Mesendoderm (in vitro differentiated cells): ENCODE results near the gene FNDC3A.

Source experiments
- DNase-seq: peaks from one replicate; pipeline ENCODE4 v3.0.0; 2013
- H2AK5ac ChIP-seq: 2 replicates; pipeline ENCODE4 v1.6.1; 2013; ENCODE audit warnings: low read length, inconsistent platforms
- H2BK120ac ChIP-seq: 2 replicates; pipeline ENCODE4 v1.6.1; 2013; ENCODE audit warnings: low read depth, mild to moderate bottlenecking, low read length, moderate library complexity, mixed read lengths
- H2BK15ac ChIP-seq: replicated peaks from 2 replicates; pipeline ENCODE4 v1.6.1; 2013; ENCODE audit warnings: low read depth, mild to moderate bottlenecking, moderate library complexity
- H2BK5ac ChIP-seq: 2 replicates; pipeline ENCODE4 v1.6.1; 2013; ENCODE audit warnings: low read length, inconsistent platforms
- H3K18ac ChIP-seq: 2 replicates; pipeline ENCODE4 v1.6.1; 2013; ENCODE audit warnings: mild to moderate bottlenecking, low read length, mixed read lengths
- H3K23ac ChIP-seq: one replicate; pipeline ENCODE4 v1.6.1; 2013; ENCODE audit warnings: low read length
- H3K27ac ChIP-seq: 2 replicates; pipeline ENCODE4 v1.5.1; 2013; ENCODE audit warnings: low read depth, mild to moderate bottlenecking, inconsistent platforms, low read length, moderate library complexity
- H3K27me3 ChIP-seq: 2 replicates; pipeline ENCODE4 v1.6.1; 2013; ENCODE audit warnings: low read length, control low read depth, mild to moderate bottlenecking, inconsistent platforms; ENCODE audit not compliant: insufficient read depth, poor library complexity
- H3K36me3 ChIP-seq: 2 replicates; pipeline ENCODE4 v1.6.1; 2013; ENCODE audit warnings: low read length, inconsistent platforms; ENCODE audit not compliant: control insufficient read depth, insufficient read depth
- H3K4ac ChIP-seq: one replicate; pipeline ENCODE4 v1.6.1; 2013; ENCODE audit warnings: low read depth, mild to moderate bottlenecking, low read length, moderate library complexity
- H3K4me1 ChIP-seq: 2 replicates; pipeline ENCODE4 v1.6.1; 2013; ENCODE audit warnings: low read depth, low read length, inconsistent platforms; ENCODE audit not compliant: control insufficient read depth
- H3K4me2 ChIP-seq: 2 replicates; pipeline ENCODE4 v1.6.1; 2013; ENCODE audit warnings: low read length
- H3K4me3 ChIP-seq: 2 replicates; pipeline ENCODE4 v1.5.1; 2013; ENCODE audit warnings: mild to moderate bottlenecking, low read length
- H3K56ac ChIP-seq: one replicate; pipeline ENCODE4 v1.6.1; 2013; ENCODE audit warnings: low read length
- H3K79me1 ChIP-seq: 2 replicates; pipeline ENCODE4 v1.6.1; 2013; ENCODE audit warnings: low read length, inconsistent platforms
- H3K79me2 ChIP-seq: 2 replicates; pipeline ENCODE4 v1.6.1; 2013; ENCODE audit warnings: mild to moderate bottlenecking, low read length; ENCODE audit not compliant: control insufficient read depth, insufficient read depth
- H3K9ac ChIP-seq: 2 replicates; pipeline ENCODE4 v1.6.1; 2013; ENCODE audit warnings: low read length, inconsistent platforms
- H4K5ac ChIP-seq: one replicate; pipeline ENCODE4 v1.6.1; 2013; ENCODE audit warnings: low read length
- H4K8ac ChIP-seq: one replicate; pipeline ENCODE4 v1.6.1; 2013; ENCODE audit warnings: low read depth, mild to moderate bottlenecking, control low read depth, low read length, moderate library complexity
- WGBS: extraction: QIAGEN DNeasy Blood & Tissue Kit; methylation state at CpG from one replicate; pipeline ENCODE4 v1.1.7; 2013; ENCODE audit warnings: low lambda C conversion rate, missing lambda C conversion rate; ENCODE audit not compliant: insufficient coverage; ENCODE audit errors: extremely low coverage; 5-methylcytosine and 5-hydroxymethylcytosine counted together

The FNDC3A gene

DNA sequence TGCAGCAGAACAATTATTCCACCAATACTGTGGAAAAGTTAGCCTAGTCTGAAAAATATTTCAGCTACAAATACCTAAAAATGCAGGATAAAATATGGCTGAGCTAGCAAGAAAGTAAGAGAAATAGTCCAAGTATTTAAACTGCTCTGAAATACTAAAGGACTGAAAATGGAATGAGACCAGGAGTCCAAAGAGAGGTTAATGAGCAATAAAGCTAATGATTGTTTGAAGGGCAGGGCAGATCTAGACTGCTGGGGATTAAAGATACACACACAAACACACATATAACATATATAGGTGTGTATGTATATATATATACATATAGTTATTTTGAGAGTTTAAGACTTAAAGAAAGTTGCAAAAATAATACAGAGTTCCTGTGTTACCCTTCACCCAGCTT, 269.4 kb downstream of the FNDC3A start:
- no peak for DNase-seq
- Histone ChIP-seq H3K9ac (no peak overlapping the region), H3K79me2 (no peaks in the 10 kb centered on the region), H3K27ac (no peak overlapping the region), H3K4me1 (no peaks in the 10 kb centered on the region), H4K5ac (no peak overlapping the region), H2BK120ac (no peak overlapping the region), H2BK15ac (no peak overlapping the region), H3K23ac (no peak overlapping the region), H3K56ac (no peak overlapping the region), H3K4me2 (no peak overlapping the region), H3K4ac (no peak overlapping the region), H3K79me1 (no peaks in the 10 kb centered on the region), H3K18ac (no peak overlapping the region), H2BK5ac (no peak overlapping the region), H3K36me3 (no peaks in the 10 kb centered on the region), H3K27me3 (no peaks in the 10 kb centered on the region), H3K4me3 (no peak overlapping the region), H2AK5ac (no peak overlapping the region), H4K8ac (no peak overlapping the region)

DNA sequence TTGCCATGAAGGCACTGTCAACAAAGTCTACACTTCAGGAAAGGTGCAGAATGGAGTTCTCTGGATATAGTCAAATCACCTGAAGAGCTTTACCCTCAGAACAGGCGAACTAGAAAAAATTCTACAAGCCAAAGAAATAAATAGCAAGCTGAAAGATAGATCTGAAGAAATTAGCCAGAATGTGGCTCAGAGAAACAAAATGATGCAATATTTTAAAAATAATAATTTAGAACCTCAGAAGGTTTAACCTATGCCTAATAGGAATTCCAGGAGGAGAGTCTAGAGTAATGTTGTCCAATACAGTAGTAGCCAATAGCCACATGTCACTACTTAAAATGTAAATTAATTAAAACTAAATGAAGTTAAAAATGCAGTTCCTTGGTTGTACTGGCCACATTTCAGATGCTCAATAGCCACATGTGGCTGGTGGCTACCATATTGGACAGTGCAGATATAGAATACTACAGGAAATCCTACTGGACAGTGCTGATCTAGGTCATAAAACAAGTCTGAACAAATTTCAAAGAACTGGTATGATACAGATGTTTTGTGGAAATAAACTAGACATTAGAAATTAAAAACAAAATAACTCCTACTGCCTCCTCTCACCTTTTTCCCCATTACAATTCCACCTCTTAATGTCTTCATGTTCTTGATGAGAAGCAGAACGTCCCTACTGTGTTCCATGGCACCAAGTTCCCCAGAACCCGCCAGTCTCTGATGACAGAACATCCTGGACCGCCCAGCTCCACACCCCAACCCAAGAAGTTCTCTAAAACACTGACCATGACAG, 271.3 kb downstream of the FNDC3A start:
- peak overlapping the region; percentile 86 for H3K9ac ChIP-seq
- H3K27ac ChIP-seq, result no peak overlapping the region
- WGBS, result no CpG with 5 or more reads among the region's 4 CpGs

DNA sequence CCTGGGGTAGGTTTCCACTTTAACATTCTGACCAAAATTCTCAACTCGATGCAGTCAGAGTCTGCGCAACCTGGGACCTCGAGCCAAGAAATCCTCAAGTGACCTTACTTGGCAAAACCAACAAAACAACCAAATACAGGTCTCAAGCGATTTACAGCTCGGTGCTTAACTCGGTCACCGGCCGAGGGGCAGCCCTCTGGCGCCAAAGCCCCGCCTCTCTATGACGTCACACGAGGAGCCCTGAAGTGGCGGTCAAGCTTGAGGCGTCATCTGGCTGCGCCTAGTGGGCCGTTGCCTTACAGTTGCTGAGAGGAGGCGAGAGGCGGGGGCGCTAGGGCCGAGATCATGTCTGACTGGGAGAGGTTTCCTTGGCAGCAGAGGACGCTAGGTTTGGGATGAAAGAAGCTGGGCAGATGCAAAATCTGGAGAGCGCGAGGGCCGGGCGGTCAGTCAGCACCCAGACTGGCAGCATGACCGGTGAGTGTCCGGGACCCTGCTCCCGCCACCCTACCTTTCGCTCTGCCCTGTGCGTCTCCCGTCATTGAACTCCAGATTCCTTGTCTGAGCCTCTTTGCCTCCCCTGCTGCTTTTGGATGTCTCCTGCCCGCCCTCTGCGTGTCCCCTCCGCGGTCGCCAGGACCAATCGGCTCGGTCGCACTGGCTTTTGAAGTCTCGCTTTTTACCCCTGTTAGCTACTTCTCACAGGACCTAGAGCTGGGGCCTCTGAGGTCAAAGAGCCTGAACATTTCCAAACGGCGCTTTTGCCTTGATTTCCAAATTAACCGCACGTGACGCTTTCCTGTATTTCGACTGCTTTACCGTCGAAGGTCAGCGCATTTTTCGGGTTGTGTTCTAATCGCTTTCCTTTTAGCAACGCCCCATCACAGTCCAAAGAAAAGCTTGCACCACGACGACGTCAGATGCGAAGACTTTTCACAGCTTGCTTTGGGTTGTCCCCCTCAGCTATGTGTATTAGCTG, 272.2 kb downstream of the FNDC3A start, which contains the start of gene CDADC1:
CDADC1 (plus strand) TSS at position 283 of the 979 bp plus-strand sequence; CDS start at position 396, 113 bp downstream.
- Histone ChIP-seq H3K27me3 (no peaks in the 10 kb centered on the region), H3K4me2 (peak within 1 kb of the TSS; percentile 99), H3K9ac (peak within 1 kb of the TSS; percentile 86), H3K27ac (no peak within 1 kb of the TSS), H2AK5ac (no peak within 1 kb of the TSS), H3K36me3 (no peaks in the 10 kb centered on the region), H2BK15ac (no peak within 1 kb of the TSS), H3K79me2 (no peaks in the 10 kb centered on the region), H3K4me1 (no peaks in the 10 kb centered on the region), H4K5ac (no peak within 1 kb of the TSS), H3K23ac (no peak within 1 kb of the TSS), H3K56ac (peak within 1 kb of the TSS; percentile 92), H4K8ac (peak within 1 kb of the TSS; percentile 41), H3K18ac (no peak within 1 kb of the TSS), H2BK5ac (no peak within 1 kb of the TSS), H3K79me1 (no peaks in the 10 kb centered on the region), H3K4ac (no peak within 1 kb of the TSS), H2BK120ac (no peak within 1 kb of the TSS), H3K4me3 (peak within 1 kb of the TSS; percentile 90)
- DNase-seq, result peak; percentile 99
- no CpG with 5 or more reads among the region's 56 CpGs for WGBS

More for the DNA sequence above, 271.3 kb downstream of the FNDC3A start:
- Histone ChIP-seq H3K23ac (no peak overlapping the region), H3K27me3 (no peaks in the 10 kb centered on the region), H2BK15ac (no peak overlapping the region), H3K36me3 (no peaks in the 10 kb centered on the region), H4K5ac (no peak overlapping the region), H3K18ac (no peak overlapping the region), H2BK5ac (no peak overlapping the region), H2AK5ac (no peak overlapping the region), H3K56ac (peak overlapping the region; percentile 92), H4K8ac (no peak overlapping the region), H3K4me1 (no peaks in the 10 kb centered on the region), H3K4me2 (peak overlapping the region; percentile 99), H3K4me3 (peak overlapping the region; percentile 87), H3K4ac (no peak overlapping the region), H3K79me2 (no peaks in the 10 kb centered on the region), H2BK120ac (no peak overlapping the region), H3K79me1 (no peaks in the 10 kb centered on the region)
- DNase-seq, result no peak

DNA sequence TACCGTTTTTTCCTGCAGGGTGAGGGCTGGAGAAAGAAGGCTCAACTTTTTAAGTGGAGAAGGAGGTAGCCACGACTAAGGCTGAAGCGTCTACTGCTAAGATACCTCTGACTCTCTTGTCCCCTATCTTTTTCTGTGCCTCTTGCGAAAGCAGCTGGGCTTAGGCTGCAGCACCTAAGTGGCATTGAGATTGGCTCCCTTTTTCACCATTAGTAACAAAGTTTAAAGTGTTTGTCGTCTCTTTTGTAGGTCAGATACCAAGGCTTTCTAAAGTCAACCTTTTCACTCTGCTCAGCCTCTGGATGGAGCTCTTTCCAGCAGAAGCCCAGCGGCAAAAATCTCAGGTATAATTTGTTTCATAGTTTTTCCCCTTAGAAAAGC, 272.9 kb downstream of the FNDC3A start:
- peak overlapping the region; percentile 90 for H3K4me3 ChIP-seq
- no peak overlapping the region for H3K23ac ChIP-seq
- WGBS, result no CpG with 5 or more reads among the region's 6 CpGs
- H3K36me3 ChIP-seq, result no peaks in the 10 kb centered on the region
- no peaks in the 10 kb centered on the region for H3K79me1 ChIP-seq
- peak overlapping the region; percentile 99 for H3K4me2 ChIP-seq
- H3K4ac ChIP-seq, result no peak overlapping the region
- H3K79me2 ChIP-seq, result no peaks in the 10 kb centered on the region
- no peak overlapping the region for H3K27ac ChIP-seq
- H3K4me1 ChIP-seq, result no peaks in the 10 kb centered on the region
- H3K18ac ChIP-seq, result no peak overlapping the region
- H2AK5ac ChIP-seq, result no peak overlapping the region
- DNase-seq, result no peak
- H3K9ac ChIP-seq, result peak overlapping the region; percentile 73
- H2BK5ac ChIP-seq, result no peak overlapping the region
- H2BK15ac ChIP-seq, result no peak overlapping the region
- H4K5ac ChIP-seq, result no peak overlapping the region
- peak overlapping the region; percentile 41 for H4K8ac ChIP-seq
- no peak overlapping the region for H2BK120ac ChIP-seq
- peak overlapping the region; percentile 80 for H3K56ac ChIP-seq
- H3K27me3 ChIP-seq, result no peaks in the 10 kb centered on the region

DNA sequence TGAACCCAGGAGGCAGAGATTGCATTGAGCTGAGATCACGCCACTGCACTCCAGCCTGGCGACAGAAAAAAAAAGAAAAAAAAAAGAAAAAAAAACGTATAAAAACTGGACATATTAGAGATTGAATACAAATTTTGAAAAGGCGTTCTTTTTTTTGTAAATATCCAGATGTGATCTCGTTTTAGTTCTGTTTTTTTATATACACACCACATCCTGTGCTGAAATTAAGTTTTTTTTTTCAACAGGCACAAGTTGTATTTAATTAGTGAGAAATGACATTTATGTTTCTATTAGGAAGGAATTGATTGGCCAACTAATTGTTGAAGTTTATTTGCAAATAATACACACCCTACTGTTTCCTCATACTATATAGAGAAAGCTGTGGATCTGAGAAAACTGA, 275.6 kb downstream of the FNDC3A start:
- H3K4me2 ChIP-seq, result no peak overlapping the region
- H4K8ac ChIP-seq, result no peak overlapping the region
- no peaks in the 10 kb centered on the region for H3K4me1 ChIP-seq
- H3K56ac ChIP-seq, result no peak overlapping the region
- H3K9ac ChIP-seq, result no peak overlapping the region
- H3K23ac ChIP-seq, result no peak overlapping the region
- H2BK120ac ChIP-seq, result no peak overlapping the region
- H3K18ac ChIP-seq, result no peak overlapping the region
- no peak for DNase-seq
- WGBS, result no CpG with 5 or more reads among the region's 5 CpGs
- no peak overlapping the region for H3K27ac ChIP-seq
- no peak overlapping the region for H2AK5ac ChIP-seq
- no peaks in the 10 kb centered on the region for H3K27me3 ChIP-seq
- no peak overlapping the region for H2BK5ac ChIP-seq
- no peak overlapping the region for H2BK15ac ChIP-seq
- no peak overlapping the region for H4K5ac ChIP-seq
- H3K36me3 ChIP-seq, result no peaks in the 10 kb centered on the region
- no peak overlapping the region for H3K4me3 ChIP-seq
- no peak overlapping the region for H3K4ac ChIP-seq
- H3K79me2 ChIP-seq, result no peaks in the 10 kb centered on the region
- H3K79me1 ChIP-seq, result no peaks in the 10 kb centered on the region
